T-helper 17 cell (primary cell): ENCODE measurements around the gene PDE6G. TPM values are rescaled to one million over a fixed set of nuclear protein-coding genes. Genes with fewer than 3 reads are reported as not detected.
"Not testable (repeated sequence)": the region's sequence is repeated elsewhere in the genome, so short reads cannot be mapped to it uniquely, and the experiment has no call there.

ENCODE experiments used
- ATAC-seq: fragments of 150-1000 bp; cut with Tn5 transposase; 2 replicates; pipeline ENCODE4 v1.10.0; 2021; ENCODE audit warnings: mild to moderate bottlenecking, moderate library complexity
- DNase-seq, 3 donors: peaks; one replicate each; pipeline versions ENCODE4 v3.0.0 to v3.0.0-alpha.2; 2020 to 2021
- H3K9me3 ChIP-seq: one replicate; pipeline ENCODE4 v1.7.0; 2013; ENCODE audit warnings: low read length, mild to moderate bottlenecking; ENCODE audit not compliant: control insufficient read depth, poor library complexity, severe bottlenecking
- H3K27ac Mint-ChIP-seq: one replicate; pipeline ENCODE4 v1.8.0; 2022; ENCODE audit warnings: mild to moderate bottlenecking, moderate library complexity, mixed read lengths
- H3K27me3 Mint-ChIP-seq: one replicate; pipeline ENCODE4 v1.8.0; 2022; ENCODE audit warnings: mixed read lengths
- H3K36me3 Mint-ChIP-seq: one replicate; pipeline ENCODE4 v1.8.0; 2022; ENCODE audit warnings: low read depth, mixed read lengths
- H3K4me1 Mint-ChIP-seq: one replicate; pipeline ENCODE4 v1.8.0; 2022; ENCODE audit warnings: mild to moderate bottlenecking, mixed read lengths
- H3K4me3 Mint-ChIP-seq: one replicate; pipeline ENCODE4 v1.8.0; 2022; ENCODE audit warnings: mild to moderate bottlenecking, moderate library complexity, mixed read lengths
- total RNA-seq, 4 donors: library from RNA in 2 of 4; stranded (reverse) in 2 of 4; gene quantifications; one replicate each; pipeline ENCODE4 v1.2.3 and lab custom pipeline; 2022 to 2026

The PDE6G gene
- total RNA-seq, 2 donors from 2014 or later = 0.50 to 2.2 TPM

- Mint-ChIP-seq H3K27me3 (no peaks in the 10 kb centered on the region), H3K4me3 (peak overlapping the region; percentile 99), H3K36me3 (peaks cover 3% of the 10 kb centered on the region), H3K27ac (peak overlapping the region; percentile 60), H3K4me1 (peaks cover 17% of the 10 kb centered on the region)
- DNase-seq (no peak), ATAC-seq (no peak)
- no peaks in the 10 kb centered on the region for H3K9me3 ChIP-seq
Observed at GRCh38 chr17:81682565-81683207, 26.3 kb upstream of the PDE6G start.

GRCh38 chr17:81681672-81682071 is 25.3 kb upstream of the PDE6G start:
- no peaks in the 10 kb centered on the region for H3K9me3 ChIP-seq
- no peak overlapping the region for H3K4me3 Mint-ChIP-seq
- peaks cover 3% of the 10 kb centered on the region for H3K36me3 Mint-ChIP-seq
- DNase-seq (no peak), ATAC-seq (no peak)
- no peaks in the 10 kb centered on the region for H3K27me3 Mint-ChIP-seq
- H3K4me1 Mint-ChIP-seq = peaks cover 17% of the 10 kb centered on the region
- H3K27ac Mint-ChIP-seq = no peak overlapping the region

GRCh38 chr17:81680150-81680549 is 23.8 kb upstream of the PDE6G start:
- peaks cover 22% of the 10 kb centered on the region for H3K4me1 Mint-ChIP-seq
- H3K27ac Mint-ChIP-seq = no peak overlapping the region
- no peak overlapping the region for H3K4me3 Mint-ChIP-seq
- no peaks in the 10 kb centered on the region for H3K9me3 ChIP-seq
- ATAC-seq (no peak), DNase-seq (no peak)
- peaks cover 3% of the 10 kb centered on the region for H3K36me3 Mint-ChIP-seq
- H3K27me3 Mint-ChIP-seq = no peaks in the 10 kb centered on the region

- ATAC-seq (no peak), DNase-seq (no peak)
- H3K9me3 ChIP-seq = no peaks in the 10 kb centered on the region
- H3K27me3 Mint-ChIP-seq = no peaks in the 10 kb centered on the region
- no peak overlapping the region for H3K27ac Mint-ChIP-seq
- no peak overlapping the region for H3K4me3 Mint-ChIP-seq
- H3K36me3 Mint-ChIP-seq = no peaks in the 10 kb centered on the region
- peaks cover 7% of the 10 kb centered on the region for H3K4me1 Mint-ChIP-seq
Observed at GRCh38 chr17:81676906-81677305, 20.6 kb upstream of the PDE6G start.

GRCh38 chr17:81675515-81676221 is 19.3 kb upstream of the PDE6G start:
- not testable (repeated sequence) for DNase-seq, H3K36me3 Mint-ChIP-seq, H3K27ac Mint-ChIP-seq, H3K4me3 Mint-ChIP-seq, ATAC-seq, H3K27me3 Mint-ChIP-seq, H3K9me3 ChIP-seq, H3K4me1 Mint-ChIP-seq

GRCh38 chr17:81673561-81674258 is 17.4 kb upstream of the PDE6G start:
- Mint-ChIP-seq H3K36me3 (no peaks in the 10 kb centered on the region), H3K4me3 (no peak overlapping the region), H3K27me3 (no peaks in the 10 kb centered on the region), H3K27ac (no peak overlapping the region), H3K4me1 (peaks cover 9% of the 10 kb centered on the region)
- DNase-seq (no peak), ATAC-seq (no peak)
- H3K9me3 ChIP-seq = no peaks in the 10 kb centered on the region

- H3K4me1 Mint-ChIP-seq = peaks cover 15% of the 10 kb centered on the region
- no peak overlapping the region for H3K4me3 Mint-ChIP-seq
- no peaks in the 10 kb centered on the region for H3K36me3 Mint-ChIP-seq
- ATAC-seq = no peak
- H3K27me3 Mint-ChIP-seq = no peaks in the 10 kb centered on the region
- no peak for DNase-seq
- H3K27ac Mint-ChIP-seq = no peak overlapping the region
- no peaks in the 10 kb centered on the region for H3K9me3 ChIP-seq
Observed at GRCh38 chr17:81672954-81673353, 16.6 kb upstream of the PDE6G start.

GRCh38 chr17:81672504-81672903 is 16.2 kb upstream of the PDE6G start:
- DNase-seq = no peak
- peaks cover 17% of the 10 kb centered on the region for H3K4me1 Mint-ChIP-seq
- no peak for ATAC-seq
- H3K9me3 ChIP-seq = no peaks in the 10 kb centered on the region
- H3K36me3 Mint-ChIP-seq = no peaks in the 10 kb centered on the region
- H3K4me3 Mint-ChIP-seq = no peak overlapping the region
- H3K27me3 Mint-ChIP-seq = no peaks in the 10 kb centered on the region
- no peak overlapping the region for H3K27ac Mint-ChIP-seq

GRCh38 chr17:81667754-81668153 is 11.4 kb upstream of the PDE6G start:
- DNase-seq (no peak), ATAC-seq (no peak)
- Mint-ChIP-seq H3K27ac (peak overlapping the region; percentile 91), H3K36me3 (no peaks in the 10 kb centered on the region), H3K27me3 (no peaks in the 10 kb centered on the region), H3K4me3 (peak overlapping the region; percentile 96), H3K4me1 (peaks cover 33% of the 10 kb centered on the region)
- no peaks in the 10 kb centered on the region for H3K9me3 ChIP-seq

GRCh38 chr17:81666342-81667191 is 10.2 kb upstream of the PDE6G start, which contains the start of the genes CCDC137 and OXLD1:
Gene CCDC137 (plus strand): TSS chr17:81666737. CDS start chr17:81666767, 30 bp downstream.
Gene OXLD1 (minus strand): TSS chr17:81666605. CDS start chr17:81666577, 28 bp downstream.
- Mint-ChIP-seq H3K27me3 (no peaks in the 10 kb centered on the region), H3K36me3 (no peaks in the 10 kb centered on the region), H3K4me1 (peaks cover 35% of the 10 kb centered on the region), H3K27ac (peak within 1 kb of the TSS; percentile 91), H3K4me3 (peak within 1 kb of the TSS; percentile 96)
- ATAC-seq (peak; percentile 87), DNase-seq (peak; percentile 87)
- H3K9me3 ChIP-seq = no peaks in the 10 kb centered on the region

- Mint-ChIP-seq H3K27ac (peak overlapping the region; percentile 91), H3K4me3 (peak overlapping the region; percentile 96), H3K27me3 (no peaks in the 10 kb centered on the region), H3K4me1 (peaks cover 35% of the 10 kb centered on the region), H3K36me3 (no peaks in the 10 kb centered on the region)
- ATAC-seq (peak; percentile 21), DNase-seq (peak in 1 of 3 donors; percentile 24)
- H3K9me3 ChIP-seq = no peaks in the 10 kb centered on the region
Observed at GRCh38 chr17:81666092-81666341, 9.7 kb upstream of the PDE6G start.

GRCh38 chr17:81665205-81666091 is 9.1 kb upstream of the PDE6G start:
- peaks cover 35% of the 10 kb centered on the region for H3K4me1 Mint-ChIP-seq
- ATAC-seq = peak; percentile 16

More at GRCh38 chr17:81665205-81666091, 9.1 kb upstream of the PDE6G start:
- no peaks in the 10 kb centered on the region for H3K9me3 ChIP-seq
- H3K4me3 Mint-ChIP-seq = peak overlapping the region; percentile 96
- no peaks in the 10 kb centered on the region for H3K36me3 Mint-ChIP-seq
- no peak for DNase-seq
- H3K27ac Mint-ChIP-seq = peak overlapping the region; percentile 91
- H3K27me3 Mint-ChIP-seq = no peaks in the 10 kb centered on the region
